Endothelial cell of umbilical vein (primary cell): ENCODE measurements around the gene CDK6. TPM values are rescaled to one million over a fixed set of nuclear protein-coding genes. Genes with fewer than 3 reads are reported as not detected.

Experiments used
- BruUV-seq: library from RNA; stranded (reverse); fragments of 400-500 nt; replicated peaks from 2 replicates; lab custom pipeline; 2021; lab: Mats Ljungman, UMichigan
- CTCF ChIA-PET: fragments of 300-600, 350-600 bp; sonication (Branson Sonifier 250); formaldehyde crosslinking; loops from one replicate; lab custom pipeline; 2021; ENCODE audit warnings: antibody characterized with exemption, inconsistent platforms; lab: Charles Lee
- POLR2A ChIA-PET: fragments of 300-600, 350-600 bp; sonication (Branson Sonifier 250); formaldehyde crosslinking; loops from one replicate; lab custom pipeline; 2021; ENCODE audit warnings: antibody characterized with exemption, inconsistent platforms; lab: Charles Lee
- DNase-seq: peaks from one replicate; pipeline ENCODE4 v3.0.0-alpha.2; 2011; ENCODE audit warnings: low read depth, low spot score
- FAIRE-seq: peaks from 2 replicates; lab custom pipeline; 2011; peaks lifted over from hg19 to GRCh38; lab: Jason Lieb, UNC
- H2AFZ ChIP-seq: 2 replicates; pipeline ENCODE4 v1.6.0; 2012; ENCODE audit warnings: low read depth, low read length, control low read depth, inconsistent platforms
- H3K27ac ChIP-seq: 2 replicates; pipeline ENCODE4 v1.5.1; 2011; ENCODE audit warnings: low read depth, mild to moderate bottlenecking, control low read depth, low read length, moderate library complexity; ENCODE audit not compliant: insufficient read depth
- H3K27me3 ChIP-seq, 2 experiments: 2 replicates each; pipeline versions ENCODE4 v1.6.0 to v1.6.1; 2011; ENCODE audit warnings: low read length in 2 of 2, mixed read lengths in 1 of 2; ENCODE audit not compliant: control insufficient read depth in 2 of 2, insufficient read depth in 2 of 2
- H3K36me3 ChIP-seq, 2 experiments: 2 replicates in 1 of 2; 3 replicates in 1 of 2; pipeline ENCODE4 v1.5.1; 2011; ENCODE audit warnings: low read length in 2 of 2, mild to moderate bottlenecking in 1 of 2, moderate library complexity in 1 of 2; ENCODE audit not compliant: control insufficient read depth in 2 of 2, insufficient read depth in 2 of 2; ENCODE audit errors: extremely low read depth in 1 of 2
- H3K4me1 ChIP-seq: 3 replicates; pipeline ENCODE4 v1.5.1; 2011; ENCODE audit warnings: mild to moderate bottlenecking, low read length; ENCODE audit not compliant: control insufficient read depth, insufficient read depth; ENCODE audit errors: extremely low read depth
- H3K4me2 ChIP-seq: 2 replicates; pipeline ENCODE4 v1.6.1; 2011; ENCODE audit warnings: low read length, control low read depth, mixed read lengths; ENCODE audit not compliant: insufficient read depth
- H3K4me3 ChIP-seq, 3 experiments: fragments of 200-600 bp in 1 of 3; sonication (generic), shearing (Covaris generic) in 1 of 3; replicated peaks in 1 of 3; 2 replicates each; pipeline ENCODE4 v1.5.1; 2011 to 2016; ENCODE audit warnings: control low read depth in 3 of 3, low read length in 3 of 3, mild to moderate bottlenecking in 2 of 3, inconsistent platforms in 1 of 3, low read depth in 1 of 3, moderate library complexity in 1 of 3; ENCODE audit not compliant: insufficient read depth in 1 of 3
- H3K79me2 ChIP-seq: 2 replicates; pipeline ENCODE4 v1.6.0; 2012; ENCODE audit warnings: low read length, inconsistent platforms; ENCODE audit not compliant: control insufficient read depth, insufficient read depth
- H3K9ac ChIP-seq: replicated peaks from 2 replicates; pipeline ENCODE3; 2011; ENCODE audit warnings: low read length, control low read depth; ENCODE audit not compliant: insufficient read depth; ENCODE audit errors: extremely low read depth
- H3K9me1 ChIP-seq: replicated peaks from 3 replicates; pipeline ENCODE4 v1.6.0; 2011; ENCODE audit warnings: mild to moderate bottlenecking, low read length; ENCODE audit not compliant: control insufficient read depth, insufficient read depth; ENCODE audit errors: extremely low read depth
- H3K9me3 ChIP-seq: replicated peaks from 2 replicates; pipeline ENCODE4 v1.5.1; 2012; ENCODE audit warnings: low read length, inconsistent platforms; ENCODE audit not compliant: control insufficient read depth, insufficient read depth
- H4K20me1 ChIP-seq: replicated peaks from 2 replicates; pipeline ENCODE3; 2011; ENCODE audit warnings: mild to moderate bottlenecking, low read length; ENCODE audit not compliant: control insufficient read depth, insufficient read depth; ENCODE audit errors: extremely low read depth
- EZH2 ChIP-seq: IDR thresholded peaks from 2 replicates; pipeline ENCODE4 v1.6.1; 2012; ENCODE audit warnings: borderline replicate concordance, low read depth, mild to moderate bottlenecking, moderate library complexity, low read length, inconsistent platforms; ENCODE audit not compliant: severe bottlenecking
- FOS ChIP-seq: IDR thresholded peaks from 2 replicates; pipeline ENCODE4 v1.6.1; 2011; ENCODE audit warnings: mild to moderate bottlenecking, low read length, moderate library complexity, borderline replicate concordance; ENCODE audit not compliant: insufficient read depth
- GATA2 ChIP-seq: IDR thresholded peaks from 2 replicates; pipeline ENCODE4 v1.7.0; 2011; ENCODE audit warnings: low read depth, mild to moderate bottlenecking, moderate library complexity, mixed read lengths, low read length; ENCODE audit not compliant: insufficient read length, insufficient read depth
- JUN ChIP-seq: IDR thresholded peaks from 2 replicates; pipeline ENCODE4 v1.6.1; 2011; ENCODE audit warnings: borderline replicate concordance, low read depth; ENCODE audit not compliant: insufficient read length, insufficient read depth
- MAX ChIP-seq: IDR thresholded peaks from 2 replicates; pipeline ENCODE4 v1.6.1; 2011; ENCODE audit not compliant: insufficient read depth, insufficient read length
- MYC ChIP-seq: IDR thresholded peaks from one replicate; pipeline ENCODE4 v1.6.1; 2011; ENCODE audit warnings: mild to moderate bottlenecking, low read depth, low read length
- POLR2A ChIP-seq: IDR thresholded peaks from 2 replicates; pipeline ENCODE4 v1.6.1; 2012; ENCODE audit warnings: low read depth, mild to moderate bottlenecking, control low read depth, low read length
- POLR2AphosphoS5 ChIP-seq: IDR thresholded peaks from 2 replicates; pipeline ENCODE4 v1.6.1; 2012; ENCODE audit warnings: low read depth, mild to moderate bottlenecking, control low read depth, low read length, moderate library complexity; ENCODE audit not compliant: insufficient read depth
- dilution Hi-C: fragments of 300-500 bp; cut with MboI; formaldehyde crosslinking; loops from one replicate; pipeline ENCODE4 v1.15.0; 2019; ENCODE audit warnings: low sequenced_read_pairs; ENCODE audit not compliant: extremely low pct_ligation_motif_present
- intact Hi-C: fragments of 100-400 bp; cut with micrococcal nuclease; formaldehyde crosslinking; loops from one replicate; pipeline ENCODE4 v1.10.0; 2022
- polyA plus RNA-seq, 4 experiments: library from polyadenylated mRNA; depleted of rRNA in 3 of 4; stranded (reverse) in 3 of 4; unstranded in 1 of 4; fragments of >200 nt; gene quantifications; 2 replicates each; pipeline versions ENCODE4 v1.2.1 to v1.2.3, GENCODE V29; 2011 to 2012; ENCODE audit warnings: missing spikeins in 1 of 4
- total RNA-seq: library from RNA; stranded (reverse); gene quantifications from 2 replicates; pipeline ENCODE4 v1.2.3, GENCODE V29; 2021

CDK6 gene
- total and polyA plus RNA-seq, 2 donors (not counting 3 experiments of a cell fraction or from before 2014, with no cell fraction given), result 6.0 to 28.2 TPM

DNA sequence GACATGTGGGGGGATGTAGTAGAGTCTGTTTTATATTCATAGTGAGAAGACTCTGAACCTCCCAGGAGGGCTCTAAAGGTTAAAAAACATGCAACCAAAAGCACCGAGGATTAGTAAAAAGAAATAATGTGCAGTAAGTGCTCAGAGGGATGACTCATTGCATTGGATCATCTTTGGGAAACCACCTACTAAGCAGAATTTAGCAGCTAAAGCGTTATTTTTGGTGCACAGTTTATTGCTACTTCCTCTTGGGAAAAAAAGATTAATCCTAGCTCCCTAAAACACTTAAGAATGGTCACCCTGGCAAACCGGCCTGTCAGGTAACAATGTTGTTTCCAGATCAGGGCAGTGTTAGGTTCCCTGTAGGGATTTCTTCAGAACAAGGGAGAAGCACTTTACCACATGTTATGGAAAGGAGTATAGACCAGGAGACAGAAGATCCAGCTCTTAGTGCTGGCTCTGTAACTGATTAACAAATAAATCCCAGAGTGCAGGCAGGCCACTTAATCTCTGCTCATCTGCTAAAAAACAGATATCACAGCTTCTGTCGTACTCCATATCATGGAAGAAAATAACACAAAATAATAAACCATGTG lies 201.4 kb downstream of the CDK6 start:
- H3K36me3 ChIP-seq, result no peaks in the 10 kb centered on the region
- BruUV-seq, result no TSS peak
- H3K9ac ChIP-seq, result peak overlapping the region; percentile 85
- peak overlapping the region; percentile 99 for H3K27ac ChIP-seq
- peak overlapping the region; percentile 57 for H2AFZ ChIP-seq
- no peaks in the 10 kb centered on the region for H3K9me3 ChIP-seq
- H3K27me3 ChIP-seq, result no peaks in the 10 kb centered on the region
- dilution Hi-C loops (no loop called here), intact Hi-C loops (loop anchor here (5.0 to 10.0 kb wide), 3 partner anchors 510 to 1547 kb away; partner anchors contain the start of gene SAMD9L)
- peaks cover 50% of the 10 kb centered on the region for H3K4me1 ChIP-seq
- peak overlapping the region; percentile 76 for H3K4me2 ChIP-seq
- no peak for TF ChIP-seq POLR2A
- peak; percentile 90 for TF ChIP-seq JUN
- TF ChIP-seq MAX, result no peak
- peak; percentile 91 for TF ChIP-seq FOS
- TF ChIP-seq POLR2AphosphoS5, result peak; percentile 44
- peaks cover 2% of the 10 kb centered on the region for H3K79me2 ChIP-seq
- no peaks in the 10 kb centered on the region for H4K20me1 ChIP-seq
- no peaks in the 10 kb centered on the region for H3K9me1 ChIP-seq
- H3K4me3 ChIP-seq, result peak overlapping the region in 1 of 3 experiments; percentile 8
- ChIA-PET POLR2A (no interaction called here), CTCF (interaction anchor here (0.9 to 3.3 kb wide), 3 partner anchors 9 to 198 kb away, joined by 4 to 28 read pairs (median 5); no protein-coding TSS in a partner anchor)
- DNase-seq, result peak; percentile 82
- FAIRE-seq, result peak; percentile 85

DNA sequence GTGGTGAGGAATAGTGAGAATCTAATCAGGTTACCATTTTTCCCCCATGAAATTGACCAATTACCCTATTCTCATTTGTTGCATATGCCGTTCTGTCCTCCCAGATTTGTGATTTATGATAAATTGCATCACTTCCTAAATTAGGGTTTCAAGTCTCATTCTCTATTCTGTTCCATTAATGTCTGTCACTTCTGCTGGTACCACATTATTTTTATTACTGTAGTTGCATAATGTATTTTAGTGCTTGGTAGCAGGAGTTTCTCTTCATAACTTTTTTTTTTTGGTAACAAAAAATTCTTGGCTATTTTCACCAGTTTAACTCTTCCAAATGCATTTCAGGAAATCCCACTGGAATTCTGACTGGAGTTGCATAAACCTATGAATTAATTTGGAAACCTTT lies 202.2 kb downstream of the CDK6 start:
- Histone ChIP-seq H3K9me1 (no peaks in the 10 kb centered on the region), H3K4me3 (peak overlapping the region in 1 of 3 experiments; percentile 31), H3K4me2 (peak overlapping the region; percentile 76), H3K9me3 (no peaks in the 10 kb centered on the region), H3K79me2 (peaks cover 2% of the 10 kb centered on the region), H3K9ac (peak overlapping the region; percentile 85), H3K36me3 (no peaks in the 10 kb centered on the region), H2AFZ (no peak overlapping the region), H3K4me1 (peaks cover 50% of the 10 kb centered on the region), H3K27ac (peak overlapping the region; percentile 99), H4K20me1 (no peaks in the 10 kb centered on the region), H3K27me3 (no peaks in the 10 kb centered on the region)
- dilution Hi-C loops (no loop called here), intact Hi-C loops (loop anchor here (5.0 to 10.0 kb wide), 3 partner anchors 511 to 1548 kb away; partner anchors contain the start of gene SAMD9L)
- ChIA-PET CTCF (interaction anchor here (1.3 to 3.3 kb wide), 4 partner anchors 10 to 198 kb away, joined by 6 to 28 read pairs (median 14); no protein-coding TSS in a partner anchor), POLR2A (interaction anchor here (1.3 kb wide), 1 partner anchor 11 kb away, joined by 5 read pairs; no protein-coding TSS in a partner anchor)
- BruUV-seq, result TSS peak; percentile 52
- TF ChIP-seq JUN, result peak; percentile 13
- no peak for TF ChIP-seq EZH2
- no peak for TF ChIP-seq MYC
- no peak for TF ChIP-seq POLR2AphosphoS5
- no peak for TF ChIP-seq POLR2A
- no peak for TF ChIP-seq MAX
- no peak for TF ChIP-seq GATA2
- peak; percentile 31 for DNase-seq
- FAIRE-seq, result no peak
